ENCODE measurements around the gene SORL1. TPM values are rescaled to one million over a fixed set of nuclear protein-coding genes. Genes with fewer than 3 reads are reported as not detected.
"Not testable (repeated sequence)": the region's sequence is repeated elsewhere in the genome, so short reads cannot be mapped to it uniquely, and the experiment has no call there.

Gene SORL1, protein sequence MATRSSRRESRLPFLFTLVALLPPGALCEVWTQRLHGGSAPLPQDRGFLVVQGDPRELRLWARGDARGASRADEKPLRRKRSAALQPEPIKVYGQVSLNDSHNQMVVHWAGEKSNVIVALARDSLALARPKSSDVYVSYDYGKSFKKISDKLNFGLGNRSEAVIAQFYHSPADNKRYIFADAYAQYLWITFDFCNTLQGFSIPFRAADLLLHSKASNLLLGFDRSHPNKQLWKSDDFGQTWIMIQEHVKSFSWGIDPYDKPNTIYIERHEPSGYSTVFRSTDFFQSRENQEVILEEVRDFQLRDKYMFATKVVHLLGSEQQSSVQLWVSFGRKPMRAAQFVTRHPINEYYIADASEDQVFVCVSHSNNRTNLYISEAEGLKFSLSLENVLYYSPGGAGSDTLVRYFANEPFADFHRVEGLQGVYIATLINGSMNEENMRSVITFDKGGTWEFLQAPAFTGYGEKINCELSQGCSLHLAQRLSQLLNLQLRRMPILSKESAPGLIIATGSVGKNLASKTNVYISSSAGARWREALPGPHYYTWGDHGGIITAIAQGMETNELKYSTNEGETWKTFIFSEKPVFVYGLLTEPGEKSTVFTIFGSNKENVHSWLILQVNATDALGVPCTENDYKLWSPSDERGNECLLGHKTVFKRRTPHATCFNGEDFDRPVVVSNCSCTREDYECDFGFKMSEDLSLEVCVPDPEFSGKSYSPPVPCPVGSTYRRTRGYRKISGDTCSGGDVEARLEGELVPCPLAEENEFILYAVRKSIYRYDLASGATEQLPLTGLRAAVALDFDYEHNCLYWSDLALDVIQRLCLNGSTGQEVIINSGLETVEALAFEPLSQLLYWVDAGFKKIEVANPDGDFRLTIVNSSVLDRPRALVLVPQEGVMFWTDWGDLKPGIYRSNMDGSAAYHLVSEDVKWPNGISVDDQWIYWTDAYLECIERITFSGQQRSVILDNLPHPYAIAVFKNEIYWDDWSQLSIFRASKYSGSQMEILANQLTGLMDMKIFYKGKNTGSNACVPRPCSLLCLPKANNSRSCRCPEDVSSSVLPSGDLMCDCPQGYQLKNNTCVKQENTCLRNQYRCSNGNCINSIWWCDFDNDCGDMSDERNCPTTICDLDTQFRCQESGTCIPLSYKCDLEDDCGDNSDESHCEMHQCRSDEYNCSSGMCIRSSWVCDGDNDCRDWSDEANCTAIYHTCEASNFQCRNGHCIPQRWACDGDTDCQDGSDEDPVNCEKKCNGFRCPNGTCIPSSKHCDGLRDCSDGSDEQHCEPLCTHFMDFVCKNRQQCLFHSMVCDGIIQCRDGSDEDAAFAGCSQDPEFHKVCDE (N-terminal part only)
- total RNA-seq (53.7 TPM), polyA plus RNA-seq (7.5 TPM)

DNA sequence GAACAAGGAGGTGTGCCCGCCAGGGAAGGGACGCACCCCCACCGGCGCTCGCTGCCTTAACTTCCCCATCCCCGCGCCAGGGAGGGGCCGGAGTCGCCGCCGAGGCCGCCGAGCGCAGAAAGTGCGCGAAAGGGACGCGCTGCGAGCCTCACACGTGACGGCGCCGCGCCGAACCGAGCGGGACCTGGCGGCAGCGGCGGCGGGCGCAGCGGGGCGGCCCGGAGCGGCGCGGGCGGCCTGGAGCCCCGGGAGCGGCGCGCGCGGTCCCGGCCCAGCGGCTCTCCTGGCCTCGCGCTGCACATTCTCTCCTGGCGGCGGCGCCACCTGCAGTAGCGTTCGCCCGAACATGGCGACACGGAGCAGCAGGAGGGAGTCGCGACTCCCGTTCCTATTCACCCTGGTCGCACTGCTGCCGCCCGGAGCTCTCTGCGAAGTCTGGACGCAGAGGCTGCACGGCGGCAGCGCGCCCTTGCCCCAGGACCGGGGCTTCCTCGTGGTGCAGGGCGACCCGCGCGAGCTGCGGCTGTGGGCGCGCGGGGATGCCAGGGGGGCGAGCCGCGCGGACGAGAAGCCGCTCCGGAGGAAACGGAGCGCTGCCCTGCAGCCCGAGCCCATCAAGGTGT, at the start of gene SORL1:
Gene SORL1, plus strand, starts transcription at position 329 of the 623 bp plus-strand sequence. Its CDS starts 18 bp downstream, at position 347.
- under 1% methylated on average over 89 of the region's 89 CpGs for WGBS
- Histone ChIP-seq H3K36me3 (ENCODE audit: insufficient read depth) (no peaks in the 10 kb centered on the region), H3K4me1 (ENCODE audit: insufficient read depth) (no peaks in the 10 kb centered on the region), H3K27ac (ENCODE audit: low read depth) (peak within 1 kb of the TSS; percentile 39), H3K4me3 (ENCODE audit: low read depth, low read length) (peak within 1 kb of the TSS; percentile 65)
- DNase-seq (ENCODE audit: extremely low spot score), result no peak

DNA sequence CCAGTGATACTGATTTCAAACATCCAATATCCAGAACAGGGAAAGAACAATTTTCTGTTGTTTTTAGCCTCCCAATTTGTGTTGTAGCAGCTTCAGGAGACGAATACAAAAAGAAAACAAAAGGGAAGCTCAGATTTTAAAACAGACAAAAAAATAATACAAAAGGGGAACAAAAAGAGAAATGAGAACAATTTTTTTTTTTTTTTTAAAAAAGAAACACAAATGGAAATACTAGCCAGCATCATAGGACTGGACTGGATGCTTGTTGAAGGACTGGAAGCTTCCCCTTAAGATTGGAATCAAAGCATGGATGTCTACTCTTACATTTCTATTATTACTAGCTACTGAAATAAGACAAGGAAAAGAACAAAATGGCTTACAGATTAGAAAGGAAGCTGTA, 46.5 kb upstream of the SORL1 start:
- Histone ChIP-seq H3K27ac (ENCODE audit: low read depth) (no peak overlapping the region), H3K4me1 (ENCODE audit: insufficient read depth) (no peaks in the 10 kb centered on the region), H3K36me3 (ENCODE audit: insufficient read depth) (no peaks in the 10 kb centered on the region), H3K4me3 (ENCODE audit: low read depth, low read length) (no peak overlapping the region)
- DNase-seq (ENCODE audit: extremely low spot score), result no peak
- 85% methylated on average over 1 of the region's 1 CpG for WGBS

DNA sequence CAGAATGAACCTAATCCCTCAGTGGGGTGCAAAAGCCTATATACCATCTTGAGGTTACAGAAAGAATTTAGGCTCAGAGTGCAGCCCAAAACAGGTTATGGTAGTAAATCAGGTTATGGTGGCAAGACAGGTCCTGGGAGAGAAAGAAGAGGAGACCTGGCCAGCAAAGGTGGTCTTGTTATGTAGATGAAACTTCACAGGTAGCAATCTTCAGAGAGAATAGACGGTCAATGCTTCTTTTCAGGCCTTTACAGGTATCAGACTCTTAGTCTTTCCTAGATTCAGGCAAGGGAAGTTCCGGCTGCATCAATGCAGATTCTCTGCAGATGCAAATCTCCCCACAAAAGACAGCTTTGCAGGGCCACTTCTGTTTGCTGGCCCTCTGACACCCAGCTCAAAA, 45.8 kb upstream of the SORL1 start:
- Histone ChIP-seq H3K4me1 (ENCODE audit: insufficient read depth) (no peaks in the 10 kb centered on the region), H3K36me3 (ENCODE audit: insufficient read depth) (no peaks in the 10 kb centered on the region), H3K4me3 (ENCODE audit: low read depth, low read length) (no peak overlapping the region), H3K27ac (ENCODE audit: low read depth) (no peak overlapping the region)
- WGBS, result 93% methylated on average over 2 of the region's 2 CpGs
- DNase-seq (ENCODE audit: extremely low spot score), result no peak

DNA sequence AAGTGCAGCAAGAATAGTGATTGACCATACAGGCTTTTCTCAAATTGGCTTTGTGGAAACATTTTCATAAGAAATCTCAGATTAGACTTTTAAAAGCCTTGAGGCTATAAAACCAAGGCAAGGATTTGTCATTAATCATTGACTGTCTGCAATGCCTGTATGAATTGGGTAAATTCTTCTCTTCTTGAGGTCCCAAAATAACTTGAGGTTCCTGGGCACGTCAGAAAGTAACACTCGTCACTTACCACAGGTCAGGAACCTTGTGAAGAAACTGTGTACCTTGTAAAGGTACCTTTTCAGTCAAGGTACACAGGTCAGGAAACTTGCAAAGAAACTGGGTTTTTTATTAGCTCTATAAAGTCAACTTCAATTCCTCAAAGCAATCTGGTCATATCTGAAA, 43.3 kb upstream of the SORL1 start:
- H3K4me3 ChIP-seq (ENCODE audit: low read depth, low read length), result no peak overlapping the region
- no peaks in the 10 kb centered on the region for H3K36me3 ChIP-seq (ENCODE audit: insufficient read depth)
- WGBS, result 81% methylated on average over 2 of the region's 2 CpGs
- no peaks in the 10 kb centered on the region for H3K4me1 ChIP-seq (ENCODE audit: insufficient read depth)
- H3K27ac ChIP-seq (ENCODE audit: low read depth), result no peak overlapping the region
- DNase-seq (ENCODE audit: extremely low spot score), result no peak

DNA sequence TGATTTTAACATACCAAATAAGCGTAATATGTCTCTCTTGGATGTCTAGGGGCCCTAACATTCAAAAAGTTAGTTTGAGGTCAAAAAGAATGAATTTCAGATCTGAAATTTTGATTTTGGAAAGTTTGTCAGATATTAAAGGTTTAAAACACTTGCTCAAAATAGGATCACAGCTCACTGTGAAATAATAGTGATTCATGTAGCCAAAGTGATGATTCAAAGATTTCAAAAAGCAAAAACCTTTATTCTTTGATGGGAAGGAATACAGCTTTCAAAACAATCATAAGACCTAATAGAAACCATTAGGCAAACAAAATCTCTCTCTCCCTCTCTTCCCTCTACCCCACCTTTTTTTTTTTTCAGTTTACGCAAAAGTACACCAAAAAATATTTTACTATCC, 42.1 kb upstream of the SORL1 start:
- 97% methylated on average over 2 of the region's 2 CpGs for WGBS
- DNase-seq (ENCODE audit: extremely low spot score); H3K27ac ChIP-seq (ENCODE audit: low read depth); H3K4me3 ChIP-seq (ENCODE audit: low read depth, low read length); H3K36me3 ChIP-seq (ENCODE audit: insufficient read depth); H3K4me1 ChIP-seq (ENCODE audit: insufficient read depth): not testable (repeated sequence)

DNA sequence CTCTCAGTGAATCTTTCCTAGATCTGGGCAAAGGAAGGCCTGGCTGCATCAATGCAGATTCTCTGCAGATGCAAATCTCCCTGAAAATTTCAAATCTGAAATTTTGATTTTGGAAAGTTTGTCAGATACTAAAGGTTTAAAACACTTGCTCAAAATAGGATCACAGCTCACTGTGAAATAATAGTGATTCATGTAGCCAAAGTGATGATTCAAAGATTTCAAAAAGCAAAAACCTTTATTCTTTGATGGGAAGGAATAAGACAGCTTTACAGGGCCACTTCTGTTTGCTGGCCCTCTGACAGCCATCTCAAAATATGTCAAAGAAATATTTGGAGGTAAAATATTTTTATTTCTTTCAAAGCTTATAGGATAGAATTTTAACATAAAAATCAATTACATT, 40.8 kb upstream of the SORL1 start:
- not testable (repeated sequence) for DNase-seq (ENCODE audit: extremely low spot score); H3K4me3 ChIP-seq (ENCODE audit: low read depth, low read length); H3K36me3 ChIP-seq (ENCODE audit: insufficient read depth); H3K27ac ChIP-seq (ENCODE audit: low read depth); H3K4me1 ChIP-seq (ENCODE audit: insufficient read depth)

DNA sequence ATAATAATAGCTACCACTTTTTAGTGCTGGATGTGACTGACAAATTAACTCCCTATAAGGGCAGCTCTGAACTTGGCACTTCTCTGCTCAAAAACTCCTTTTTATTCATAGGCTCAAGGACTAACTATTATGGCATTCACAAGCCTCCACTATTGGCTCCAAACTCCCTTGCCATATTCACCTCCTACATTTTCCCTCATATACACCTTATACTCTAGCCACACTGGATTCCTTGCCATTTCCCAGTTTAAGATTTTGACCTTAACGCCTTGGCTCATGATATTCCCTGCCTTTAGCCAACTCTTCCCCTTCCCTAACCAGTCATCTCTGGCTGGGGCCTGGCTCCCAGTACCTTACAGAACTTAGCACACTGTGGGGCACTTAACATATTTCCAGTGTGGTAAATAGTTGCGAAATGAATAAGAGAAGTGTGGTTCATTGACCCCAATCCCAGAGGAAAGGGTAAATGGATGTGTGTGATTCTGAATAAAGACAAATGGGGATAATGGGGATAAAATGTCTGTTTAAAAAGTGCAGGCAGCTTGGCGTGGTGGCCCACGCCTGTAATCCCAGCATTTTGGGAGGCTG, 40.0 kb upstream of the SORL1 start:
- Histone ChIP-seq H3K4me1 (ENCODE audit: insufficient read depth) (no peaks in the 10 kb centered on the region), H3K27ac (ENCODE audit: low read depth) (no peak overlapping the region), H3K4me3 (ENCODE audit: low read depth, low read length) (no peak overlapping the region), H3K36me3 (ENCODE audit: insufficient read depth) (no peaks in the 10 kb centered on the region)
- no peak for DNase-seq (ENCODE audit: extremely low spot score)
- 98% methylated on average over 4 of the region's 4 CpGs for WGBS

DNA sequence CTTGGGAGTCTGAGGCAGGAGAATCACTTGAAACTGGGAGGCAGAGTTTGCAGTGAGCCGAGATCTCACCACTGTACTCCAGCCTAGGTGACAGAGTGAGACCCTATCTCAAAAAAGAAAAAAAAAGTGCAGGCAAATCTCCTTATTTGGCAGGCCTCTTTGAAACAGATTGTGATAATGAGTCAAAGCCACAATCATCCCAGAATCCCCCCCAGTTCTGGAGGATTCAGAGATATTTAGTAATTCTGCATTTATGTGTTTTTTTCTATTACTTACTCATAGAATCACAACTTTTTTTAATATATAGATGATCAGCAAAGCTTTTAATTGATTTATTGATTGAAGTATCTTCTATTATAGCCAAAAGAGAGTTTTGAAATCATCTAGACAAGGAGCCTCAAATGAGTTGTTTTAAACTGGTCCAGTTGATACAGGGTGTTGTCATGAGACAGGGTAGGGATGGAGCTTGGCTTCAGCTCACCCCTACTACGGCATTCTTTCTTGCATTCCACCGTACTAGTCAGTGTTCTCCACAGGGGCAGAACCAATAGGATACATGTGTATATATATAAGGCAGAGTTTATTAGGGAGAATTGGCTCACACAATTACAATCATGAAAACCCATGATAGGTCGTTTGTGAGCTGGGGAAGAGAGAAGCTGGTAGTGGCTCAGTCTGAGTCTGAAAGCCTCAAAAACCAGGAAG, 39.3 kb upstream of the SORL1 start:
- Histone ChIP-seq H3K4me3 (ENCODE audit: low read depth, low read length) (no peak overlapping the region), H3K4me1 (ENCODE audit: insufficient read depth) (no peaks in the 10 kb centered on the region), H3K27ac (ENCODE audit: low read depth) (no peak overlapping the region), H3K36me3 (ENCODE audit: insufficient read depth) (no peaks in the 10 kb centered on the region)
- WGBS, result 48% methylated on average over 4 of the region's 4 CpGs
- no peak for DNase-seq (ENCODE audit: extremely low spot score)

DNA sequence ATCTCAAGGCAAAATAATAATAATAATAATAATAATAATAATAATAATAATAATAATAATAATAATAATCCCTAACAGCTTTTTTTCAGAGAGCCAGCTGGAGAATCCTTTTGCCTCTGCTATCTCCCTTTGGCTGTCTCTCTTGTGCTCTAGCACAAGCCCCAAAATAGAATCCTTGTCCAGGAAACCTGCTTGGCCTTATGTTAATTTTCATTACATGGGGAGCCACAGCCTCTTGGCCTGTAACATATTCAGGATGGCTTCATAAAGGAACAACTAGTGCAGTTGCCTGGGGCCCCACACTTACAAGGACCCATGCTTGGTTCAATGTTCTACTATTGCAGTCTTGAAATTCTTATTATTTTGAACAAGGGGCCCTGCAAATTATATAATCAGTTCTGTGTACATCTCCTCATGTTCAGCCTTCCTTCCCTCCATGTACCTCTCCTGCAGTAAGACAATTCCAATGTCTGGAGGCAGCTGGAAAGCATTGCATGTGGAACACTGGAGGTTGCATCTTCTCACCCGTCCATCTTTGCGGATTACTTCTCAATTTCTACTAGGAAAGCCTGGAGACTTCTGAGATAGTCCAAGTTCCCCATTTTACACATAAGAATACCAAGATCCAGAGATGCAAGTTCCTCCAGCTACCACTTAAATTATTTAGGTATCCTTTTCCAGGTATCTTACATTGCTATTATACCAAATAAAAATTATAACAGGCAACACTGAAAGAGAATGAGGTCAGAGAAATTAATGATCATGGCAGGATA, 37.8 kb upstream of the SORL1 start:
- no peaks in the 10 kb centered on the region for H3K4me1 ChIP-seq (ENCODE audit: insufficient read depth)
- H3K4me3 ChIP-seq (ENCODE audit: low read depth, low read length), result no peak overlapping the region
- no peak overlapping the region for H3K27ac ChIP-seq (ENCODE audit: low read depth)
- WGBS, result 86% methylated on average over 2 of the region's 2 CpGs
- H3K36me3 ChIP-seq (ENCODE audit: insufficient read depth), result no peaks in the 10 kb centered on the region
- no peak for DNase-seq (ENCODE audit: extremely low spot score)

DNA sequence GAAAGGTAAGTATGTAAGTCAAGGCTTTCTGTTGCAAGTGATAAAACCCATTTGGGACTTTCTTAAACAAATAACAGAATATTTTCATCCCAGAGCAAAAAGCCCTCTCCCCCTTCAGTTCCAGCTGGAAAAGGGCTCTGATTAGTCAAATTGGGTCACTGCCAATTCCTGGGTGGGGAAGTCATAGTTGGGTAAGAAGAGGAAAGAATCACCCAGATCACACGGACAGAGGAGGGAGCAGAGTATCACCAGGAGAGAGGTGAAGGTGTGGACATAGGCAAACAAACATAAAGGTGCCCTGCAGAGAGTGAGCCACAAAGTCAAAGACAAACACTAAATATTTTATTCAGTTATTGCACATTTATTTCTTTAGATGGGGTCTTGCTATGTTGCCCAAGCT, 36.3 kb upstream of the SORL1 start:
- no peak overlapping the region for H3K4me3 ChIP-seq (ENCODE audit: low read depth, low read length)
- H3K27ac ChIP-seq (ENCODE audit: low read depth), result no peak overlapping the region
- 16% methylated on average over 1 of the region's 1 CpG for WGBS
- H3K4me1 ChIP-seq (ENCODE audit: insufficient read depth), result no peaks in the 10 kb centered on the region
- no peaks in the 10 kb centered on the region for H3K36me3 ChIP-seq (ENCODE audit: insufficient read depth)
- DNase-seq (ENCODE audit: extremely low spot score), result no peak

DNA sequence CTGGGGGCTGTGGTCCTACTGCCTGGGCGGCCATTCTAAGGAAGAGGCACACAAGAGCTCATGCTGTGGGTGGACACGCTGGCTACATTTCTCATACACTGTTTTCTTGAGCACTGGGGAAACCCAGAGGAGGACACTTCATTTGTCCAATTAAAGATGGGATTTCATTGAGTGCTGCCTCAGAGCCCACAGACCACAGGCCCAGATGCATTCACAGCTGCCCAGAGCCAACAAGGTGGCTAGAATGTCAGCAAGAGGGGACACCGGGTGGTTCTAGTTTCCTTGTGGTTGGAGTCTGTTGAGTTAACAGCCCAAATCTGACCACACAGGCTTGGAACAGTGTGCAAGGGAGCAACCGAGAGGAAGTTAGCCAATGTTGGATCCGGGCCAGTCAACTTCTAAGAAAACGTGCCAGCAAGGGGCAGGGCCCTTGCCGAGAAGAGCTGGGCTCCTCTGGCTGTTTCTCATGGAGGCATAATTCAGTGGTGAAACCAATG, 35.0 kb upstream of the SORL1 start:
- Histone ChIP-seq H3K27ac (ENCODE audit: low read depth) (no peak overlapping the region), H3K4me1 (ENCODE audit: insufficient read depth) (no peaks in the 10 kb centered on the region), H3K4me3 (ENCODE audit: low read depth, low read length) (no peak overlapping the region), H3K36me3 (ENCODE audit: insufficient read depth) (no peaks in the 10 kb centered on the region)
- peak; percentile 7 for DNase-seq (ENCODE audit: extremely low spot score)
- WGBS, result 18% methylated on average over 7 of the region's 7 CpGs

DNA sequence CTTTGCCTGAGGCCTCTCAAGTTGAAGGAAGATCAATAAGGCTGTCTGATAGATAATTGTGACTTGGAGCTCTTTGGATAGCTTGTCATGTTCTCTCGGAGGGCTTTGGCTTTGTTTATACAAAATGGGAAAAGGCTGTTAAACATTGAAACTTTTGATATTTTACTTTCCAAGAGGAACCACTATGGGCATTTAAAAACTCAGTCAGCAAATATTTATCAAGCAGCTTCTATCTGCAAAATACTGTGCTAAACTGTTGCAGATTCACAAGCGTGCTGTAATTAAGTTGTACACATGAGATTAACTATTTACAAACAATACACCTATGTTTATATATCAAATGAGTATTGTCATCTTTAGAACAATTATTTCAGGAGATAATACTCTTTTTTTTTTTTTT, 34.5 kb upstream of the SORL1 start:
- no peaks in the 10 kb centered on the region for H3K36me3 ChIP-seq (ENCODE audit: insufficient read depth)
- no peak overlapping the region for H3K27ac ChIP-seq (ENCODE audit: low read depth)
- WGBS, result 38% methylated on average over 2 of the region's 2 CpGs
- no peaks in the 10 kb centered on the region for H3K4me1 ChIP-seq (ENCODE audit: insufficient read depth)
- no peak overlapping the region for H3K4me3 ChIP-seq (ENCODE audit: low read depth, low read length)
- no peak for DNase-seq (ENCODE audit: extremely low spot score)
